GM12891 (cell line): ENCODE results near the gene DCANP1.

Experiments used
- POLR2A ChIP-seq: IDR thresholded peaks from 2 replicates; pipeline ENCODE4 v1.6.1; 2011; ENCODE audit warnings: low read depth, low read length, control low read depth
- POLR2AphosphoS5 ChIP-seq: IDR thresholded peaks from 2 replicates; pipeline ENCODE4 v1.6.1; 2011; ENCODE audit warnings: low read depth, low read length, control low read depth
- POU2F2 ChIP-seq: IDR thresholded peaks from 2 replicates; pipeline ENCODE4 v1.6.1; 2011; ENCODE audit warnings: low read depth, mild to moderate bottlenecking, control low read depth, low read length, moderate library complexity
- SPI1 ChIP-seq: IDR thresholded peaks from 2 replicates; pipeline ENCODE4 v1.6.1; 2011; ENCODE audit warnings: low read depth, low read length, control low read depth
- TAF1 ChIP-seq: IDR thresholded peaks from 2 replicates; pipeline ENCODE4 v1.6.1; 2011; ENCODE audit warnings: low read depth, low read length, control low read depth

DNA sequence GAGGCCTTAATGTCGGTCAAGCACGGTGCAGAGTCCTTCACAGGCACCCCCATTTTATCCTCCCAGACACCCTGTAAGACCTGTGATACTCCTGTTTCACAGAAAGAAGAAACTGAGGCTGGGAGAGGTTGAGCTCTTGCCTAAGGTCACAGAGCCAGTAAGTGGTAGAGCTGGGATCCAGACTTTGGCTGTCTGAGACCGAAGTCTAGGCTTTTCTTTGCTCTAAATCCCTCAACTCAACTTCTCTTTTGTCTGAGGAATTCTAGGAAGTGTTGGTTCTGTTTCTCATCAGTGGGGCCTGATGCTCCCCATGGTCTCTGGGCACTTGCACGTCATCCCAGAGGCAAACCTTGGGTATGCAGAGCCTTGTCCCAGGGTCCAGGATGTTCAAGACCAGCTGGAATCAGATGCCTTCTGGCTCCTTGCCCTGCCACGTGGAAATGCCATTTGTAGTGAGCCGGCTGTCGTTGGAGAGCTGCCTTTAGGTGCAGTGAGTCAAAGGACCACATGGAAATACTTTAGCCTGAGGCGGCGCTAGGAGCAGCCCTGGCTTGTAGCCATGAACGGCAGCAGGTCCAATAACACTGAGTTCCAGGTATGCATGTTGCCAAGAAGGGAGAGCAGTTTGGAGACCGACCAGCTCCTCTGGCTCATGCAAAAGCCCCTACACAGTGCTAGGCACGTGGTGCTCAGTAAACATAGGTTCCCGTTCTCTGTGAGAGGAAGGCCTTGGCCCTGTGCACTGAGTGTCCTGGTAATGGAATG, 9.2 kb downstream of the DCANP1 start:
- TF ChIP-seq POLR2A (no peak), TAF1 (no peak), POLR2AphosphoS5 (no peak), POU2F2 (no peak), SPI1 (no peak)
